ENCODE data around the gene GMPPB. TPM values are rescaled to one million over a fixed set of nuclear protein-coding genes. Genes with fewer than 3 reads are reported as not detected.
A peak's percentile ranks its signal among the peaks of the same experiment; 100 is the strongest.

GMPPB gene
- total and polyA plus RNA-seq, 2 donors = 11.3 to 17.9 TPM

- WGBS = 22% methylated on average over 17 of the region's 17 CpGs
- H3K36me3 ChIP-seq (ENCODE audit: insufficient read depth) = no peaks in the 10 kb centered on the region
- DNase-seq (ENCODE audit: extremely low spot score) = no peak
- H3K4me1 ChIP-seq (ENCODE audit: insufficient read depth) = no peaks in the 10 kb centered on the region
- peak overlapping the region; percentile 84 for H3K4me3 ChIP-seq (ENCODE audit: low read depth, low read length)
- H3K27ac ChIP-seq (ENCODE audit: low read depth) = peak overlapping the region; percentile 49
Measured at GRCh38 chr3:49673121-49673714, 50.5 kb downstream of the GMPPB start.

- WGBS = 41% methylated on average over 11 of the region's 11 CpGs
- Histone ChIP-seq H3K27ac (ENCODE audit: low read depth) (no peak overlapping the region), H3K36me3 (ENCODE audit: insufficient read depth) (no peaks in the 10 kb centered on the region), H3K4me3 (ENCODE audit: low read depth, low read length) (no peak overlapping the region), H3K4me1 (ENCODE audit: insufficient read depth) (no peaks in the 10 kb centered on the region)
- no peak for DNase-seq (ENCODE audit: extremely low spot score)
Measured at GRCh38 chr3:49671291-49672288, 52.2 kb downstream of the GMPPB start.

DNA sequence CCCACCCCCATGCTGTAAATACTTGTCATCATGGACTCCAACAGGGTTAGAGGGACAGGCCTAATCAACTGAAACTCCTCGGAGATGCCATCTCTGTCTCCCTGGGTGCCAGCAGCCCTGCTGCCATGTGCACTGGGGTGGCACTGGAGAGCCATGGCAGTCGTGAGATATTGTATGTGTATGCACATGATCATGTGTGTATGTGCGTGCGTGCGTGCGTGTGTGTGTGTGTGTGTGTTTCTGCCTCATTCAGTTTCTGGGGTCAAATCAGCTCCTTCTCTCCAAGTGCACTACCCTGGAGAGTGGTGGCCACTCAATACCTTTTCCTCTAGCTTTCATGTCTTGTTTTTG lies 52.8 kb downstream of the GMPPB start:
- no peak for DNase-seq (ENCODE audit: extremely low spot score)
- H3K4me1 ChIP-seq (ENCODE audit: insufficient read depth) = no peaks in the 10 kb centered on the region
- no peak overlapping the region for H3K4me3 ChIP-seq (ENCODE audit: low read depth, low read length)
- WGBS = 70% methylated on average over 6 of the region's 6 CpGs
- H3K36me3 ChIP-seq (ENCODE audit: insufficient read depth) = no peaks in the 10 kb centered on the region
- no peak overlapping the region for H3K27ac ChIP-seq (ENCODE audit: low read depth)

Small RNA genes lying within 50 kb of the gene (small RNA-seq; reads per million reads assigned to genes)
- gene AMIGO3 (not detected), gene COX6CP14 (not detected)

Other genes with a start within 250 kb of the GMPPB start
- gene BSN, start 169.5 kb downstream of the GMPPB start, total RNA-seq = 0.48 TPM
- gene BSN, start 169.5 kb downstream of the GMPPB start, polyA plus RNA-seq = 0.39 TPM
- gene APEH, start 49.6 kb downstream of the GMPPB start, total RNA-seq = 51.4 TPM
- 73.4 TPM for gene APEH, start 49.6 kb downstream of the GMPPB start, polyA plus RNA-seq
- gene MST1, start 34.5 kb downstream of the GMPPB start, total RNA-seq = 5.5 TPM
- gene MST1, start 34.5 kb downstream of the GMPPB start, polyA plus RNA-seq = 11.2 TPM
- gene RNF123, start 34.4 kb downstream of the GMPPB start, total RNA-seq = 15.9 TPM
- gene RNF123, start 34.4 kb downstream of the GMPPB start, polyA plus RNA-seq = 29.3 TPM
- not detected for gene AMIGO3, start 4.3 kb downstream of the GMPPB start, total RNA-seq
- 1.1 TPM for gene AMIGO3, start 4.3 kb downstream of the GMPPB start, polyA plus RNA-seq
- gene IP6K1, start 62.6 kb upstream of the GMPPB start, total RNA-seq = 31.6 TPM
- 31.0 TPM for gene IP6K1, start 62.6 kb upstream of the GMPPB start, polyA plus RNA-seq
- not detected for gene CDHR4, start 75.9 kb upstream of the GMPPB start, total RNA-seq
- gene CDHR4, start 75.9 kb upstream of the GMPPB start, polyA plus RNA-seq = 0.10 TPM
- gene INKA1, start 79.3 kb upstream of the GMPPB start, total RNA-seq = 10.3 TPM
- gene INKA1, start 79.3 kb upstream of the GMPPB start, polyA plus RNA-seq = 6.5 TPM
- gene UBA7, start 90.0 kb upstream of the GMPPB start, total RNA-seq = 39.6 TPM
- 37.7 TPM for gene UBA7, start 90.0 kb upstream of the GMPPB start, polyA plus RNA-seq
- 6.8 TPM for gene TRAIP, start 132.6 kb upstream of the GMPPB start, total RNA-seq
- 2.6 TPM for gene TRAIP, start 132.6 kb upstream of the GMPPB start, polyA plus RNA-seq
- gene CAMKV, start 146.0 kb upstream of the GMPPB start, total RNA-seq = 0.37 TPM
- gene CAMKV, start 146.0 kb upstream of the GMPPB start, polyA plus RNA-seq = not detected
- gene MST1R, start 179.9 kb upstream of the GMPPB start, total RNA-seq = 1.7 TPM
- gene MST1R, start 179.9 kb upstream of the GMPPB start, polyA plus RNA-seq = 6.8 TPM
- gene MON1A, start 205.9 kb upstream of the GMPPB start, total RNA-seq = 5.1 TPM
- 13.1 TPM for gene MON1A, start 205.9 kb upstream of the GMPPB start, polyA plus RNA-seq
- gene RBM6, start 216.2 kb upstream of the GMPPB start, total RNA-seq = 117 TPM
- 66.0 TPM for gene RBM6, start 216.2 kb upstream of the GMPPB start, polyA plus RNA-seq